ENCODE results near the gene MUC4. TPM values are rescaled to one million over a fixed set of nuclear protein-coding genes. Genes with fewer than 3 reads are reported as not detected.

Gene MUC4
- total and polyA plus RNA-seq, 2 of the 4 experiments (the other 2 are of a cell fraction), result not detected

DNA sequence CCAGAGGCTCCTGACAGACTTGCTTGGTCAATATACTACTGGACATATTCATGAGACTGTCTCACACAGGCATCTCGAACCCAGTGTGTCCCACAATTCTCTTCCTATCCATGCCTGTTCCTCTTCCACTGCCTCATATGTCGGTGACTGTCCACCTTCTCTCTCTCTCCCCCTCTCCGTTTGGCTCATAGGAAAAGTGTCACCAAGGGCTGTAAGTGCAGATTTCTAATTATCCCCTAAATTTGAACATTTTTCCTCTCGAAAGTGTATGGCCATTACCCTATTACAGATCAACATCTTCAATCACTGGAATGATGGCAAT is 113.4 kb downstream of the MUC4 start:
- Histone ChIP-seq H3K79me1 (ENCODE audit: low read depth in 1 of 2, low read length in 2 of 2) (peaks cover 0 to 7% of the 10 kb centered on the region in 2 experiments; a peak in 2 of 4 replicates), H3K14ac (replicated peaks; ENCODE audit: low read depth, low read length) (peak overlapping the region; percentile 26), H2BK15ac (ENCODE audit: low read depth, low read length) (no peak overlapping the region), H3K9ac (ENCODE audit: low read depth, low read length) (no peak overlapping the region), H3K18ac (ENCODE audit: low read depth, low read length) (no peak overlapping the region), H4K5ac (ENCODE audit: low read depth, low read length) (no peak overlapping the region), H3K27ac (ENCODE audit: insufficient read depth, low read length) (no peak overlapping the region), H4K20me1 (ENCODE audit: insufficient read depth, low read length) (peaks cover 4% of the 10 kb centered on the region; the same call in 1 of the 2 replicates), H4K91ac (ENCODE audit: insufficient read depth, low read depth, low read length) (no peak overlapping the region), H3K4me1 (ENCODE audit: control insufficient read depth, insufficient read depth, low read length) (peaks cover 11% of the 10 kb centered on the region), H4K8ac (ENCODE audit: low read depth in 2 of 2, low read length in 2 of 2) (peak overlapping the region in 1 of 2 experiments; percentile 1; a peak in 1 of 4 replicates), H3K36me3 (ENCODE audit: control insufficient read depth, insufficient read depth, low read length) (peaks cover 9% of the 10 kb centered on the region; the same call in 1 of the 2 replicates), H2AFZ (replicated peaks; ENCODE audit: low read length, poor library complexity) (no peak overlapping the region), H3K4me3 (ENCODE audit: insufficient read depth, low read depth, low read length) (no peak overlapping the region), H3K23ac (ENCODE audit: low read depth, low read length) (0 out of 2 replicates have a peak overlapping the region, but pooled peaks have one; percentile 3), H2AK5ac (ENCODE audit: low read depth, low read length) (peak overlapping the region; percentile 11; the same call in 1 of the 2 replicates), H3K9me3 (ENCODE audit: control insufficient read depth, insufficient read depth, low read length) (no peaks in the 10 kb centered on the region), H2BK5ac (ENCODE audit: low read depth, low read length, poor library complexity, severe bottlenecking) (peak overlapping the region; percentile 3), H3K56ac (ENCODE audit: extremely low read depth, insufficient read depth, low read length) (no peak overlapping the region), H3K4me2 (ENCODE audit: low read depth, low read length) (no peak overlapping the region), H3K9me1 (ENCODE audit: insufficient read depth, low read length) (peaks cover 13% of the 10 kb centered on the region), H2BK120ac (ENCODE audit: low read depth, low read length) (no peak overlapping the region), H2BK20ac (ENCODE audit: low read depth, low read length) (no peak overlapping the region), H2AK9ac (replicated peaks; ENCODE audit: low read depth, low read length, poor library complexity) (peak overlapping the region; percentile 28), H3K4ac (ENCODE audit: low read depth, low read length) (no peak overlapping the region), H3K27me3 (ENCODE audit: control insufficient read depth, insufficient read depth, low read length) (no peaks in the 10 kb centered on the region)
- ATAC-seq (ENCODE audit: low read depth), result no peak
- in situ Hi-C loops (cut with MboI; ENCODE audit: low sequenced_read_pairs), result loop anchor here (25.0 kb wide), 1 partner anchor 264 kb away; no protein-coding TSS in a partner anchor
- 86% methylated on average over 3 of the region's 4 CpGs; no CpG with 5 or more reads in 1 of the 2 experiments for WGBS, 2 experiments (ENCODE audit: extremely low coverage in 2 of 2, insufficient read length in 1 of 2)
- dilution Hi-C loops (cut with HindIII; ENCODE audit: low sequenced_read_pairs, unreplicated experiment), result no loop called here
- BruUV-seq (replicated peaks), result no TSS peak
- no peak for TF ChIP-seq CTCF (conservative IDR thresholded peaks at IDR 0.05; ENCODE audit: low read depth, low read length)
- ChIA-PET CTCF (interaction anchor here (0.6 kb wide), 1 partner anchor 1052 kb away, joined by 3 read pairs; no protein-coding TSS in a partner anchor), POLR2A (ENCODE audit: unreplicated experiment) (no interaction called here)
- intact Hi-C loops (cut with micrococcal nuclease), result no loop called here
- no peak for DNase-seq

Data from IMR-90 (cell line).